Measurements from ENCODE around the gene AGTPBP1. TPM values are rescaled to one million over a fixed set of nuclear protein-coding genes. Genes with fewer than 3 reads are reported as not detected.

The AGTPBP1 gene
- total RNA-seq, 1 donor from 2014 or later = 117 TPM

DNA sequence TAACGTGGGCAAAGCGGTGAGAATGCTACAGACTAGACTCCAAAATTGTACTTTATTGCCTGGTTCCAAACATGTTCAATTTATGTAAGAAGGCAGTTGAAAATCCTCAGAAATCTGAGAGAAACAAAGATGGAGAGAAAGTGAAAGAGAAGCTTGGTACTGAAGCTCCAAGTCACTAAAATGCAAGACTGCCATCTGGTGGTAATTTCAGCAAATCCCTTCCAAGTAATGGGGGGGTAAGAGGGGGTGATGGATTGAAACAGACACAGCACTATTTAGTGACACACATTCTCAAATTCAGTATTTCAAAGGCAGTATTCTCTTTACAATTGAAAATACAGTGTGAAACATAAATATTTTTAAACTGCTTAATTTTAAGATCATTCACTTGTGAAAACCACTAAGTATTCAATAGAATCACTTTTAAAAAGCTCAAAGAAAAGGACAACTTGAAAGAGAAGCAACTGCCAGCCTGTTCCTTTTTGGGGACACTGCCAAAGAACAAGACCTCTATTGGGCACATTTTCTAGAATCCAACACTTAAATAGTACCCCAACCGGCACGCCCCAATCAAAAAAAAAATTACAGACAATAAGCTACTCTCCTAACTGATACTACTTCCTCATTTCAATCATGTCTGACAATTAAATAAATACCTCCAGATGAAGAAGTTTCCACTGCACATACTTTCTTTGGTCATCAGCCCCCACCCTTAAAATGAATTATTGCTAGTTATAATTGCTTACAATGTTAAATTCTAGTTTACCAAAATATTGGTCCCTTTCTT, 131.5 kb downstream of the AGTPBP1 start:
- Mint-ChIP-seq H3K4me3 (ENCODE audit: unreplicated experiment) (no peak overlapping the region), H3K4me1 (ENCODE audit: low read depth, unreplicated experiment) (peaks cover 5% of the 10 kb centered on the region), H3K9me3 (ENCODE audit: unreplicated experiment) (no peaks in the 10 kb centered on the region), H3K27me3 (ENCODE audit: unreplicated experiment) (no peaks in the 10 kb centered on the region), H3K36me3 (ENCODE audit: unreplicated experiment) (no peaks in the 10 kb centered on the region), H3K27ac (ENCODE audit: unreplicated experiment) (peak overlapping the region; percentile 30)
- DNase-seq = no peak
- TF ChIP-seq, protein P1, sequence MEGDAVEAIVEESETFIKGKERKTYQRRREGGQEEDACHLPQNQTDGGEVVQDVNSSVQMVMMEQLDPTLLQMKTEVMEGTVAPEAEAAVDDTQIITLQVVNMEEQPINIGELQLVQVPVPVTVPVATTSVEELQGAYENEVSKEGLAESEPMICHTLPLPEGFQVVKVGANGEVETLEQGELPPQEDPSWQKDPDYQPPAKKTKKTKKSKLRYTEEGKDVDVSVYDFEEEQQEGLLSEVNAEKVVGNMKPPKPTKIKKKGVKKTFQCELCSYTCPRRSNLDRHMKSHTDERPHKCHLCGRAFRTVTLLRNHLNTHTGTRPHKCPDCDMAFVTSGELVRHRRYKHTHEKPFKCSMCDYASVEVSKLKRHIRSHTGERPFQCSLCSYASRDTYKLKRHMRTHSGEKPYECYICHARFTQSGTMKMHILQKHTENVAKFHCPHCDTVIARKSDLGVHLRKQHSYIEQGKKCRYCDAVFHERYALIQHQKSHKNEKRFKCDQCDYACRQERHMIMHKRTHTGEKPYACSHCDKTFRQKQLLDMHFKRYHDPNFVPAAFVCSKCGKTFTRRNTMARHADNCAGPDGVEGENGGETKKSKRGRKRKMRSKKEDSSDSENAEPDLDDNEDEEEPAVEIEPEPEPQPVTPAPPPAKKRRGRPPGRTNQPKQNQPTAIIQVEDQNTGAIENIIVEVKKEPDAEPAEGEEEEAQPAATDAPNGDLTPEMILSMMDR (IDR thresholded peaks at IDR 0.05; ENCODE audit: partially characterized antibody, unreplicated experiment) = peak; percentile 72

DNA sequence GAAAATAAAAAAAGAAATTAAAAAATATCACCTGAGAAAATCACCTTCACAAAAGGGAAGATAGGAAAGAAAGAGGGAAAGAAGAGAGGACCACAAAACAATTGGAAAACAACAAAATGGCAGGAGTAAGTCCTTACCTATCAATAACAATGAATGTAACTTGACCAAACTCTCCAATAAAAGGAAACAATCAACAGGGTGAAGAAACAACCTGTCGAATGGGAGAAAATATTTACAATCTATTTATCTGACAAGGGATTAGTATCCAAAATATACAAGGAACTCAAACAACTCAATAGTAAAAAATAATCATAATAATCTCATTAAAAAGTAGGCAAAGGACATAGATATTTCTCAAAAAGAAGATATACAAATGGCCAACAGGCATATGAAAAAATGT, 135.8 kb downstream of the AGTPBP1 start:
- Mint-ChIP-seq H3K9me3 (ENCODE audit: unreplicated experiment) (peaks cover 6% of the 10 kb centered on the region), H3K36me3 (ENCODE audit: unreplicated experiment) (peaks cover 25% of the 10 kb centered on the region), H3K4me3 (ENCODE audit: unreplicated experiment) (no peak overlapping the region), H3K27ac (ENCODE audit: unreplicated experiment) (no peak overlapping the region), H3K4me1 (ENCODE audit: low read depth, unreplicated experiment) (peaks cover 15% of the 10 kb centered on the region), H3K27me3 (ENCODE audit: unreplicated experiment) (peaks cover 7% of the 10 kb centered on the region)
- TF ChIP-seq, protein P1 (IDR thresholded peaks at IDR 0.05; ENCODE audit: partially characterized antibody, unreplicated experiment) = no peak
- no peak for DNase-seq

DNA sequence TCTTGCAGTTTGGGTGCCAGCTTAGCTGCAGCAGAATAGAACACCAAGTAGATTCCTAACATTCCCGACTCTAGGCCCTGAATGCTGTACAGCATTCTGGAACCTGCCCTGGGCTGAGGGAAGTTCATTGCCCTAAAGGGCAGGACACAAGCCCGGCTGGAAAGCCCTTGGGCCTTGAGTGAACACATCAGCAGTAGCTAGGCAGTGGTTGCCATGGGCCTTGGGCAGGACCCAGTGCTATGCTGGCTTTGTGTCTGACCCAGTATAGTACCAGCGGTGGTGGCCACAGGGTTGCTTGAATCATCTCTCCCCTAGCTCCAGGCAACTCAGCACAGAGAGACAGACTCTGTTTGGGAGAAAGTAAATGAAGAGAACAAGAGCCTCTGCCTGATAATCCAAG, 137.8 kb downstream of the AGTPBP1 start:
- peaks cover 15% of the 10 kb centered on the region for H3K4me1 Mint-ChIP-seq (ENCODE audit: low read depth, unreplicated experiment)
- no peak overlapping the region for H3K27ac Mint-ChIP-seq (ENCODE audit: unreplicated experiment)
- peaks cover 8% of the 10 kb centered on the region for H3K27me3 Mint-ChIP-seq (ENCODE audit: unreplicated experiment)
- peaks cover 25% of the 10 kb centered on the region for H3K36me3 Mint-ChIP-seq (ENCODE audit: unreplicated experiment)
- peaks cover 8% of the 10 kb centered on the region for H3K9me3 Mint-ChIP-seq (ENCODE audit: unreplicated experiment)
- TF ChIP-seq, protein P1 (IDR thresholded peaks at IDR 0.05; ENCODE audit: partially characterized antibody, unreplicated experiment) = no peak
- H3K4me3 Mint-ChIP-seq (ENCODE audit: unreplicated experiment) = no peak overlapping the region
- DNase-seq = no peak

DNA sequence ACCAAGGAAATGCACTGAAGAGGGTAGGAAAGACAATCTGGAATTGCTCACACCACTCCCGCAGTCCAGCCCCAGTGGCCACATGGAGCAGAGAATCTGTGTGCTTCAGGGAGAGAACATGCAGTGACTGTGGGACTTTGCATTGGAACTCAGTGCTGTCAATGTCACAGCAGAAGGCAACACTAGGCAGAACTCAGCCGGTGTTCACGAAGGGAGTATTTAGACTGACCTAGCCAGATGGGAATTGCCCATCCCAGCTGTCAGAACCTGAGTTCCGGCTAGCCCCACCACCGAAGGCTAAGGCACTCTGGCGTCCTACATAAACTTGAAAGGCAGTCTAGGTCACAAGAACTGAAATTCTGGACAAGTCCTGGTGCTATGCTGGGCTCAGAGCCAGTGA, 139.0 kb downstream of the AGTPBP1 start:
- peaks cover 15% of the 10 kb centered on the region for H3K4me1 Mint-ChIP-seq (ENCODE audit: low read depth, unreplicated experiment)
- H3K36me3 Mint-ChIP-seq (ENCODE audit: unreplicated experiment) = peaks cover 25% of the 10 kb centered on the region
- TF ChIP-seq, protein P1 (IDR thresholded peaks at IDR 0.05; ENCODE audit: partially characterized antibody, unreplicated experiment) = no peak
- H3K9me3 Mint-ChIP-seq (ENCODE audit: unreplicated experiment) = peaks cover 8% of the 10 kb centered on the region
- peaks cover 8% of the 10 kb centered on the region for H3K27me3 Mint-ChIP-seq (ENCODE audit: unreplicated experiment)
- H3K4me3 Mint-ChIP-seq (ENCODE audit: unreplicated experiment) = peak overlapping the region; percentile 22
- DNase-seq = no peak
- H3K27ac Mint-ChIP-seq (ENCODE audit: unreplicated experiment) = peak overlapping the region; percentile 77

DNA sequence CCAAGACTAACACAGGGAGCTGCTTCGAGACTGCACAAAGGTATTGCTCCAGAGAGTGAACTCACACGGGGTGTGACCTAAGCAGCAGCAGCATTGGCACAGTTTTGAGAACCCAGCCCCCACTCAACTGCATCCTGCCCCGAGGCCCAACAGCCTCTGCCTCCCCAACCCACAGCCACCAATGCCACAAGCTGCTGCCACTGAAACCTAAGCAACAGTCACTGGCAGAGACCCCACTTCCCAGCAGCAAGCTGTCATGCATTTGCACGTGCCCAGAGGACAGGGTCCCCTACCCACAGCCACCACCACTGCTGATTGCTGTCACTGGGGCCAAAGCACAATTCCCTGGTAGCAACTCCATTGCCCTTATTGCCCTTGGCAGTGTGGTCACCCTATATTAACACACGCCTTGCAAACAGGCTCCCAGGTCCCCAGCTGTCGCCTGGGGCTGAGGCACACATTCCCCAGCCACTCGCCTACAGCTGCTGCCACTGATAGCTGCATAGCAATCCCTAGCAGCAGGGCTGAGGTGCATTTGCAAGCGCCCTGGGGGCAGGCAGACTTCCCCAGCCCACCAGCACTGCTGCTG, 141.0 kb downstream of the AGTPBP1 start:
- peak; percentile 69 for DNase-seq
- H3K27ac Mint-ChIP-seq (ENCODE audit: unreplicated experiment) = peak overlapping the region; percentile 79
- peaks cover 8% of the 10 kb centered on the region for H3K9me3 Mint-ChIP-seq (ENCODE audit: unreplicated experiment)
- H3K27me3 Mint-ChIP-seq (ENCODE audit: unreplicated experiment) = peaks cover 8% of the 10 kb centered on the region
- peaks cover 15% of the 10 kb centered on the region for H3K4me1 Mint-ChIP-seq (ENCODE audit: low read depth, unreplicated experiment)
- TF ChIP-seq, protein P1 (IDR thresholded peaks at IDR 0.05; ENCODE audit: partially characterized antibody, unreplicated experiment) = no peak
- peaks cover 25% of the 10 kb centered on the region for H3K36me3 Mint-ChIP-seq (ENCODE audit: unreplicated experiment)
- H3K4me3 Mint-ChIP-seq (ENCODE audit: unreplicated experiment) = no peak overlapping the region
